Upper lobe of right lung (tissue), 1 donor: Measurements from ENCODE around the gene VPS13D. TPM values are rescaled to one million over a fixed set of nuclear protein-coding genes. Genes with fewer than 3 reads are reported as not detected.
A peak's percentile ranks its signal among the peaks of the same experiment; 100 is the strongest.

Source experiments
- ATAC-seq: fragments of 200-7000 bp; cut with Tn5 transposase; one replicate; pipeline ENCODE4 v1.9.1; 2020; ENCODE audit warnings: mild to moderate bottlenecking, moderate library complexity
- DNase-seq: peaks from one replicate; pipeline ENCODE4 v3.0.0-alpha.2; 2020
- H3K27ac ChIP-seq: fragments of 200-600 bp; one replicate; pipeline ENCODE4 v1.8.0; 2022
- H3K27me3 ChIP-seq: fragments of 200-600 bp; one replicate; pipeline ENCODE4 v1.8.0; 2022; ENCODE audit warnings: mild to moderate bottlenecking
- H3K36me3 ChIP-seq: fragments of 200-600 bp; one replicate; pipeline ENCODE4 v1.8.0; 2022
- H3K4me1 ChIP-seq: fragments of 200-600 bp; one replicate; pipeline ENCODE4 v1.8.0; 2022
- H3K4me3 ChIP-seq: fragments of 200-600 bp; one replicate; pipeline ENCODE4 v1.8.0; 2022; ENCODE audit warnings: mild to moderate bottlenecking
- H3K9me3 ChIP-seq: fragments of 200-600 bp; one replicate; pipeline ENCODE4 v1.8.0; 2022
- intact Hi-C: fragments of 100-400 bp; cut with DNase I; formaldehyde crosslinking; loops from one replicate; pipeline ENCODE4 v1.11.0; 2022
- total RNA-seq: library from RNA; stranded (reverse); fragmentation: NEBNext Ultra II Directional; extraction: Animal tissue kit (Norgen Biotek cat#: 25700); gene quantifications from one replicate; pipeline ENCODE4 v1.2.1, GENCODE V29; 2021
- TF ChIP-seq, protein P1 (sequence below): fragments of 200-600 bp; IDR thresholded peaks from one replicate; pipeline ENCODE4 v1.8.0; 2022; ENCODE audit warnings: antibody characterized with exemption
- donor health status: DM: no; HTN: yes; CAD: no; lungs with severe emphysema.

The VPS13D gene
- total RNA-seq, 1 donor from 2014 or later: 74.7 TPM

GRCh38 chr1:12491656-12492055 is 261.8 kb downstream of the VPS13D start:
- H3K27ac ChIP-seq: no peak overlapping the region
- H3K4me3 ChIP-seq: no peak overlapping the region
- no peaks in the 10 kb centered on the region for H3K9me3 ChIP-seq
- DNase-seq (no peak), ATAC-seq (no peak)
- H3K36me3 ChIP-seq: no peaks in the 10 kb centered on the region
- peaks cover 12% of the 10 kb centered on the region for H3K4me1 ChIP-seq
- TF ChIP-seq, protein P1, sequence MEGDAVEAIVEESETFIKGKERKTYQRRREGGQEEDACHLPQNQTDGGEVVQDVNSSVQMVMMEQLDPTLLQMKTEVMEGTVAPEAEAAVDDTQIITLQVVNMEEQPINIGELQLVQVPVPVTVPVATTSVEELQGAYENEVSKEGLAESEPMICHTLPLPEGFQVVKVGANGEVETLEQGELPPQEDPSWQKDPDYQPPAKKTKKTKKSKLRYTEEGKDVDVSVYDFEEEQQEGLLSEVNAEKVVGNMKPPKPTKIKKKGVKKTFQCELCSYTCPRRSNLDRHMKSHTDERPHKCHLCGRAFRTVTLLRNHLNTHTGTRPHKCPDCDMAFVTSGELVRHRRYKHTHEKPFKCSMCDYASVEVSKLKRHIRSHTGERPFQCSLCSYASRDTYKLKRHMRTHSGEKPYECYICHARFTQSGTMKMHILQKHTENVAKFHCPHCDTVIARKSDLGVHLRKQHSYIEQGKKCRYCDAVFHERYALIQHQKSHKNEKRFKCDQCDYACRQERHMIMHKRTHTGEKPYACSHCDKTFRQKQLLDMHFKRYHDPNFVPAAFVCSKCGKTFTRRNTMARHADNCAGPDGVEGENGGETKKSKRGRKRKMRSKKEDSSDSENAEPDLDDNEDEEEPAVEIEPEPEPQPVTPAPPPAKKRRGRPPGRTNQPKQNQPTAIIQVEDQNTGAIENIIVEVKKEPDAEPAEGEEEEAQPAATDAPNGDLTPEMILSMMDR: no peak
- H3K27me3 ChIP-seq: no peaks in the 10 kb centered on the region
- intact Hi-C loops: no loop called here

DNA sequence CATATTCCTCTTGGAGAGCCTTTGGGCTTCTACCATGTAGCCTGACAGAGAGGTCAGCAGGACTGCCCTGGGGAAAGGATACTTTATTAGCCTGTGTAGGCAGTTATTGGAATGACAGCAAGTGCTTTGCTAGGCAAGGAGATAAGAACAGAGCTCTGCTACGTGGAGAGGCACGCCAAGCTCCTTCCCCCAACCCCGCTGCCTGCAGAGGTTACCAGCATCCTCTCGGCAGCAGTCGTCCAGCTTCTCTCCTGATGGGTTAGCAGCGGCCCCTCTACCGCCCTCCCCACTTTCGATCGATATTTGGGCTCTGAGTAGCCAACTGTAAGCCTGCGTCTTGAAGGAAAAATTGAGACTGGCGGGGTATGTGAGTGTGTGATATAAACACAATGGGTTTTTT is 265.9 kb downstream of the VPS13D start:
- Histone ChIP-seq H3K4me1 (peaks cover 8% of the 10 kb centered on the region), H3K36me3 (peaks cover 23% of the 10 kb centered on the region), H3K27ac (peak overlapping the region; percentile 20), H3K27me3 (no peaks in the 10 kb centered on the region), H3K9me3 (no peaks in the 10 kb centered on the region), H3K4me3 (no peak overlapping the region)
- DNase-seq: no peak
- no peak for ATAC-seq
- intact Hi-C loops: no loop called here
- TF ChIP-seq, protein P1: no peak

DNA sequence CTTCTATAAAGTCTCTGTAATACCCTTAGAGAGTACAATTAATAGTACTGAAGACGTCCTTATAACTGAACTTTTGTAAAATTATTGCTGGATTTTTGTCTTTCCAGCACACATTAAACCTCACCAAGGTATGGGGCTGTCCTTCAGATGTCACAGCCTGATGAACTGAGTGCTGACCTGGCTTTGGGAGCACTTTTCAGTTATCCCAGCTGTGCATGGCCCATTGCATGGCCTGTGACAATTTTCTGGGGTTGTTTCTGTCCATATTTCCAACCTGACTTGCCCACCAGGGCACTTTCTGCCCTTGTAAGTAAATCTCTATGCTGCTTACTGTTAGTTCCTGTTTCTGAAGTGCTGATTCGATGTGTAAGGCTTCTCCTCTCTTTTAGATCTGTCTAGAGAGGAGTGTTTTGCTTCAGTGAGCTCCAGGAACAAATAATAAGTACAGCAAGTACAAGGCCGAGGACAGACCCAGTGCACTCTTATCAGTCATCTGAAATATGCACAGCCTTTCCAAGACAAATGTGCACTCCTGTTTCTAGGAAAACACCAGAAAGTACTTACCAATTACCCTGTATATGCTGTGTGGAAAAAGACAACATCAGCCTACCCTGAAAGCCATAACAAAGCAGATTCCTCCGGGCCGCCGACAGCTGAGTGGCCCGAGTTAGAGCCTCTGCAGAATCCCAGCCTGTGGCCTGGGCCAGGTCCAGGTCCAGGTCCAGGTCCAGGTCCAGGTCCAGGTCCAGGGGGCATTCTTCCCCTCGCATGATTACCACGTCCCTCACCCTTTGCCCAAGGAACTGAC is 266.5 kb downstream of the VPS13D start:
- Histone ChIP-seq H3K9me3 (no peaks in the 10 kb centered on the region), H3K4me1 (peaks cover 8% of the 10 kb centered on the region), H3K27me3 (no peaks in the 10 kb centered on the region), H3K4me3 (no peak overlapping the region), H3K36me3 (peaks cover 23% of the 10 kb centered on the region), H3K27ac (peak overlapping the region; percentile 20)
- ATAC-seq: peak; percentile 87
- intact Hi-C loops: no loop called here
- TF ChIP-seq, protein P1: no peak
- DNase-seq: no peak

GRCh38 chr1:12499539-12500240 is 269.9 kb downstream of the VPS13D start:
- peaks cover 15% of the 10 kb centered on the region for H3K4me1 ChIP-seq

DNA sequence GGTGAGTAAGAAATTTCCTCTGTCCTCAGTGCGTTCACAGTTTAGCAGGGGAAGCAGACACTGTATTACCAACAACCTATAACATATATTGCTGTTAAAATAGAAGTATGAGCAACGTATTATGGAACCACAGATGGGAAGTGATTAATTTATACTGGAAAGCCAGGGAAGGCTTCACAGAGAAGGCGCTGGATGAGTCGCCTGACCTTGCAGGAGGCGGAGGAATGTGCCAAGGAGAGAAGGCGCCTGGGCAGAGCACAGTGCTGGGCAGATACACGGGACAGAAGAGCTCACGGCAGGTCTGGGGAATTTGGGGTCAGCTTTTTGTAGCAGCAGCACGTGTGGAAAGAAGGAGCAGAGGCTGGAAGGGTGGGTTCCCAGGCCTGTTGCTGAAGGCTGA is 271.8 kb downstream of the VPS13D start:
- H3K36me3 ChIP-seq: peaks cover 26% of the 10 kb centered on the region

More at GRCh38 chr1:12499539-12500240, 269.9 kb downstream of the VPS13D start:
- intact Hi-C loops: no loop called here
- Histone ChIP-seq H3K27me3 (no peaks in the 10 kb centered on the region), H3K36me3 (peaks cover 23% of the 10 kb centered on the region), H3K27ac (no peak overlapping the region), H3K4me3 (no peak overlapping the region), H3K9me3 (no peaks in the 10 kb centered on the region)
- DNase-seq (no peak), ATAC-seq (no peak)
- TF ChIP-seq, protein P1: no peak

More for the DNA sequence above, 271.8 kb downstream of the VPS13D start:
- H3K9me3 ChIP-seq: no peaks in the 10 kb centered on the region
- no peaks in the 10 kb centered on the region for H3K27me3 ChIP-seq
- DNase-seq: no peak
- no peak overlapping the region for H3K4me3 ChIP-seq
- TF ChIP-seq, protein P1: no peak
- peaks cover 7% of the 10 kb centered on the region for H3K4me1 ChIP-seq
- ATAC-seq: no peak
- intact Hi-C loops: no loop called here
- H3K27ac ChIP-seq: no peak overlapping the region
